CD14-positive monocyte (primary cell): ENCODE measurements around the gene AMOT. TPM values are rescaled to one million over a fixed set of nuclear protein-coding genes. Genes with fewer than 3 reads are reported as not detected.

Experiments
- DNase-seq, 3 donors: peaks; one replicate each; pipeline ENCODE4 v3.0.0-alpha.2; 2011 to 2022
- H2AFZ ChIP-seq: 2 replicates; pipeline ENCODE4 v1.6.0; 2012; ENCODE audit warnings: mild to moderate bottlenecking, low read depth, low read length, inconsistent platforms; ENCODE audit not compliant: insufficient read depth, poor library complexity, severe bottlenecking
- H3K27ac ChIP-seq, 2 donors: 1 replicate in 1 of 2; 2 replicates in 1 of 2; pipeline ENCODE4 v1.5.1; 2012 to 2013; ENCODE audit warnings: low read length in 2 of 2, control low read depth in 1 of 2, inconsistent platforms in 1 of 2, low read depth in 1 of 2, mild to moderate bottlenecking in 1 of 2
- H3K27me3 ChIP-seq, 2 donors: one replicate each; pipeline versions ENCODE4 v1.6.0 to v1.6.1; 2011 to 2013; ENCODE audit warnings: low read length in 2 of 2; ENCODE audit not compliant: control insufficient read depth in 2 of 2, insufficient read depth in 2 of 2
- H3K36me3 ChIP-seq, 2 donors: replicated peaks in 1 of 2; 1 replicate in 1 of 2; 2 replicates in 1 of 2; pipeline versions ENCODE4 v1.5.1 to v1.6.1; 2012 to 2013; ENCODE audit warnings: low read length in 2 of 2, control low read depth in 1 of 2, inconsistent platforms in 1 of 2, mild to moderate bottlenecking in 1 of 2; ENCODE audit not compliant: insufficient read depth in 2 of 2, control insufficient read depth in 1 of 2
- H3K4me1 ChIP-seq, 2 donors: 1 replicate in 1 of 2; 2 replicates in 1 of 2; pipeline versions ENCODE4 v1.5.1 to v1.6.1; 2012 to 2013; ENCODE audit warnings: low read length in 2 of 2, control low read depth in 1 of 2, inconsistent platforms in 1 of 2, mild to moderate bottlenecking in 1 of 2, moderate library complexity in 1 of 2; ENCODE audit not compliant: insufficient read depth in 2 of 2, control insufficient read depth in 1 of 2
- H3K4me2 ChIP-seq: replicated peaks from 2 replicates; pipeline ENCODE3; 2012; ENCODE audit warnings: low read length, moderate library complexity, mild to moderate bottlenecking; ENCODE audit not compliant: poor library complexity, severe bottlenecking; ENCODE audit errors: extremely low read depth
- H3K4me3 ChIP-seq, 3 experiments: fragments of 200-600 bp in 1 of 3; sonication (generic) in 1 of 3; replicated peaks in 1 of 3; 1 replicate in 2 of 3; 2 replicates in 1 of 3; pipeline ENCODE4 v1.5.1; 2011 to 2013; ENCODE audit warnings: low read length in 3 of 3, mild to moderate bottlenecking in 3 of 3, control low read depth in 2 of 3, low read depth in 2 of 3, inconsistent platforms in 1 of 3, moderate library complexity in 1 of 3
- H3K79me2 ChIP-seq: 2 replicates; pipeline ENCODE4 v1.6.0; 2012; ENCODE audit warnings: mild to moderate bottlenecking, control low read depth, inconsistent platforms, low read length, moderate library complexity; ENCODE audit not compliant: insufficient read depth
- H3K9ac ChIP-seq: 2 replicates; pipeline ENCODE4 v1.6.0; 2017; ENCODE audit warnings: low read length, mild to moderate bottlenecking; ENCODE audit not compliant: insufficient read depth, poor library complexity, severe bottlenecking
- H3K9me3 ChIP-seq, 2 donors: replicated peaks in 1 of 2; 1 replicate in 1 of 2; 2 replicates in 1 of 2; pipeline versions ENCODE4 v1.5.1 to v1.6.1; 2012 to 2013; ENCODE audit warnings: low read length in 2 of 2, control low read depth in 1 of 2; ENCODE audit not compliant: control insufficient read depth in 1 of 2, insufficient read depth in 1 of 2
- H4K20me1 ChIP-seq: 2 replicates; pipeline ENCODE4 v1.6.0; 2012; ENCODE audit warnings: mild to moderate bottlenecking, low read length, control low read depth, moderate library complexity; ENCODE audit not compliant: insufficient read depth
- H3K27ac Mint-ChIP-seq, 7 donors: one replicate each; pipeline ENCODE4 v1.8.0; 2020; ENCODE audit warnings: mild to moderate bottlenecking in 7 of 7, mixed read lengths in 7 of 7, moderate library complexity in 6 of 7, inconsistent platforms in 2 of 7
- H3K27me3 Mint-ChIP-seq, 3 donors: one replicate each; pipeline ENCODE4 v1.8.0; 2021 to 2022; ENCODE audit warnings: low read depth in 3 of 3, mild to moderate bottlenecking in 3 of 3, mixed read lengths in 3 of 3, moderate library complexity in 3 of 3, inconsistent platforms in 1 of 3
- H3K36me3 Mint-ChIP-seq, 2 donors: one replicate each; pipeline ENCODE4 v1.8.0; 2020; ENCODE audit warnings: mixed read lengths in 2 of 2, inconsistent platforms in 1 of 2, mild to moderate bottlenecking in 1 of 2
- H3K4me1 Mint-ChIP-seq: one replicate; pipeline ENCODE4 v1.8.0; 2020; ENCODE audit warnings: mild to moderate bottlenecking, mixed read lengths
- H3K4me3 Mint-ChIP-seq, 2 donors: one replicate each; pipeline ENCODE4 v1.8.0; 2020; ENCODE audit warnings: mild to moderate bottlenecking in 2 of 2, mixed read lengths in 2 of 2, moderate library complexity in 1 of 2
- H3K9me3 Mint-ChIP-seq, 7 donors: one replicate each; pipeline ENCODE4 v1.8.0; 2020 to 2022; ENCODE audit warnings: mixed read lengths in 7 of 7, mild to moderate bottlenecking in 6 of 7, moderate library complexity in 6 of 7, inconsistent platforms in 2 of 7
- WGBS: methylation state at CpG from one replicate; pipeline ENCODE4 v1.1.5; 2013; ENCODE audit warnings: missing lambda C conversion rate; ENCODE audit not compliant: insufficient coverage; 5-methylcytosine and 5-hydroxymethylcytosine counted together
- intact Hi-C, 2 donors: fragments of 100-400 bp; cut with micrococcal nuclease; formaldehyde crosslinking; loops; one replicate each; pipeline versions ENCODE4 v1.15.0 to v1.15.1; 2023
- polyA plus RNA-seq, 3 donors: library from polyadenylated mRNA; depleted of rRNA in 1 of 3; unstranded in 2 of 3; stranded (reverse) in 1 of 3; fragments of 300-500 nt in 2 of 3; fragments of >200 nt in 1 of 3; fragmentation: Illumina TruSeq in 2 of 3; gene quantifications; 1 replicate in 2 of 3; 2 replicates in 1 of 3; pipeline ENCODE4 v1.2.3, GENCODE V29; 2012 to 2021
- TF ChIP-seq, protein P1 (sequence below): fragments of 200-600 bp; IDR thresholded peaks from one replicate; pipeline ENCODE4 v1.8.0; 2022; ENCODE audit warnings: antibody characterized with exemption, mild to moderate bottlenecking

Gene AMOT
- polyA plus RNA-seq, 3 donors: 0.04 to 0.11 TPM; not detected in 1

DNA sequence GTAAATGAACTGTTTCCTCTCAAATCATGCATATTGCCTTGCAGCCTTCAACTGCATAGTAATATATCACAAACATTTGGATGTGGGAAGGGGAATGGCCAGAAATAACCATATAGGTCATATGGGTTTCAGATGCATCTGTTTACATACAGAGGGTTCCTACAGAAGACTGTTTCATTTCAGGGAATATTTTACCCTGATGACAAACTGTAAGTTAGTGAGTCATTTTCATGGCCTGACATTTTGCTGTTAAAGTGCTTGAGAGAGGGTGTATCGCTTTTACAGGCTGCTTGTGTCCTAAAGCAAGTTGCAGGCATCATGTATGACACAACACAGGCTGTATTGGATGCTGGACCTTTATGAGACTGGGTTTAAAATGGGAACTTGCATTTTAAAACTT, 25.5 kb upstream of the AMOT start:
- no peak overlapping the region for H2AFZ ChIP-seq
- H3K27me3 ChIP-seq: no peaks in the 10 kb centered on the region
- no peak overlapping the region for H3K4me3 ChIP-seq
- no peaks in the 10 kb centered on the region for H3K4me1 ChIP-seq
- TF ChIP-seq, protein P1, sequence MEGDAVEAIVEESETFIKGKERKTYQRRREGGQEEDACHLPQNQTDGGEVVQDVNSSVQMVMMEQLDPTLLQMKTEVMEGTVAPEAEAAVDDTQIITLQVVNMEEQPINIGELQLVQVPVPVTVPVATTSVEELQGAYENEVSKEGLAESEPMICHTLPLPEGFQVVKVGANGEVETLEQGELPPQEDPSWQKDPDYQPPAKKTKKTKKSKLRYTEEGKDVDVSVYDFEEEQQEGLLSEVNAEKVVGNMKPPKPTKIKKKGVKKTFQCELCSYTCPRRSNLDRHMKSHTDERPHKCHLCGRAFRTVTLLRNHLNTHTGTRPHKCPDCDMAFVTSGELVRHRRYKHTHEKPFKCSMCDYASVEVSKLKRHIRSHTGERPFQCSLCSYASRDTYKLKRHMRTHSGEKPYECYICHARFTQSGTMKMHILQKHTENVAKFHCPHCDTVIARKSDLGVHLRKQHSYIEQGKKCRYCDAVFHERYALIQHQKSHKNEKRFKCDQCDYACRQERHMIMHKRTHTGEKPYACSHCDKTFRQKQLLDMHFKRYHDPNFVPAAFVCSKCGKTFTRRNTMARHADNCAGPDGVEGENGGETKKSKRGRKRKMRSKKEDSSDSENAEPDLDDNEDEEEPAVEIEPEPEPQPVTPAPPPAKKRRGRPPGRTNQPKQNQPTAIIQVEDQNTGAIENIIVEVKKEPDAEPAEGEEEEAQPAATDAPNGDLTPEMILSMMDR: no peak
- no CpG with 5 or more reads among the region's 1 CpG for WGBS
- H3K9ac ChIP-seq: no peak overlapping the region
- H3K36me3 ChIP-seq: no peaks in the 10 kb centered on the region
- H4K20me1 ChIP-seq: no peaks in the 10 kb centered on the region
- H3K4me3 Mint-ChIP-seq: no peak overlapping the region
- no peaks in the 10 kb centered on the region for H3K79me2 ChIP-seq
- H3K9me3 Mint-ChIP-seq: no peaks in the 10 kb centered on the region
- no peak for DNase-seq
- H3K36me3 Mint-ChIP-seq: no peaks in the 10 kb centered on the region
- no peaks in the 10 kb centered on the region for H3K4me1 Mint-ChIP-seq
- no peak overlapping the region for H3K4me2 ChIP-seq
- no peak overlapping the region for H3K27ac ChIP-seq
- peaks cover 0 to 6% (median 0%) of the 10 kb centered on the region in 3 donors for H3K27me3 Mint-ChIP-seq
- no peak overlapping the region for H3K27ac Mint-ChIP-seq
- intact Hi-C loops: no loop called here
- no peaks in the 10 kb centered on the region for H3K9me3 ChIP-seq

DNA sequence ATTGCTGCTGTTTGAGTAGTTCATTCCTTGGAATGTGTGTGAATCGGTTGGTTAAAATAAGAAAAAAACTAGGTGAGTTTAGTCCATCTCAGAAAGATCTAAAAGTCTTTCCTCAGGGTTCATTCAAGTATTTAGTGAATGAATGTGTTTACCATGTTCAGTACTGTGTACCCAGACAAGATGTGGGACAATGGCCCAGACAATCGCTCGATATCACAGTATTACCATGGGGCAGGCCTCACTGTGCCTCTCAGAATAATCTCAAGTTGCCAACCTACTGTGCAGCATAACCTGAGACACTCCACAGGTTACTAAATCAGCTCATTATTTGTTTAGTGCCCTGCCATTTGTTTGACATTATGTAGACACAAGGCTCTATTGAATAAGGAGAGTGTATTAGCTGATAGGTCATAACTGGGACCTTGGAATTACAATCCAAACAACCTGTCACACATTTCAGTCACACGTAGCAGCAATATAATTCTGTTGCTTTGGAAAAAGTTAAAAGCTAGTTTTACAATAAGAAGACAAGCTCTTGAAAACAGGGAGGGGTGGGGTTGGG, 24.9 kb upstream of the AMOT start:
- no CpG with 5 or more reads among the region's 4 CpGs for WGBS
- Histone ChIP-seq H3K4me1 (no peaks in the 10 kb centered on the region), H3K79me2 (no peaks in the 10 kb centered on the region), H3K27ac (no peak overlapping the region), H3K4me3 (no peak overlapping the region), H3K36me3 (no peaks in the 10 kb centered on the region), H4K20me1 (no peaks in the 10 kb centered on the region), H3K4me2 (no peak overlapping the region), H3K27me3 (no peaks in the 10 kb centered on the region), H3K9me3 (no peaks in the 10 kb centered on the region), H3K9ac (no peak overlapping the region), H2AFZ (no peak overlapping the region)
- intact Hi-C loops: no loop called here
- no peaks in the 10 kb centered on the region for H3K4me1 Mint-ChIP-seq
- H3K9me3 Mint-ChIP-seq: no peaks in the 10 kb centered on the region
- no peak overlapping the region for H3K4me3 Mint-ChIP-seq
- H3K27me3 Mint-ChIP-seq: peaks cover 0 to 6% (median 0%) of the 10 kb centered on the region in 3 donors
- no peak overlapping the region for H3K27ac Mint-ChIP-seq
- no peak for DNase-seq
- TF ChIP-seq, protein P1: no peak
- H3K36me3 Mint-ChIP-seq: no peaks in the 10 kb centered on the region
